ENCODE results near the gene ODF2. TPM values are rescaled to one million over a fixed set of nuclear protein-coding genes. Genes with fewer than 3 reads are reported as not detected.

ODF2 gene
- 19.8 and 20.8 TPM in 2 replicates for total RNA-seq

DNA sequence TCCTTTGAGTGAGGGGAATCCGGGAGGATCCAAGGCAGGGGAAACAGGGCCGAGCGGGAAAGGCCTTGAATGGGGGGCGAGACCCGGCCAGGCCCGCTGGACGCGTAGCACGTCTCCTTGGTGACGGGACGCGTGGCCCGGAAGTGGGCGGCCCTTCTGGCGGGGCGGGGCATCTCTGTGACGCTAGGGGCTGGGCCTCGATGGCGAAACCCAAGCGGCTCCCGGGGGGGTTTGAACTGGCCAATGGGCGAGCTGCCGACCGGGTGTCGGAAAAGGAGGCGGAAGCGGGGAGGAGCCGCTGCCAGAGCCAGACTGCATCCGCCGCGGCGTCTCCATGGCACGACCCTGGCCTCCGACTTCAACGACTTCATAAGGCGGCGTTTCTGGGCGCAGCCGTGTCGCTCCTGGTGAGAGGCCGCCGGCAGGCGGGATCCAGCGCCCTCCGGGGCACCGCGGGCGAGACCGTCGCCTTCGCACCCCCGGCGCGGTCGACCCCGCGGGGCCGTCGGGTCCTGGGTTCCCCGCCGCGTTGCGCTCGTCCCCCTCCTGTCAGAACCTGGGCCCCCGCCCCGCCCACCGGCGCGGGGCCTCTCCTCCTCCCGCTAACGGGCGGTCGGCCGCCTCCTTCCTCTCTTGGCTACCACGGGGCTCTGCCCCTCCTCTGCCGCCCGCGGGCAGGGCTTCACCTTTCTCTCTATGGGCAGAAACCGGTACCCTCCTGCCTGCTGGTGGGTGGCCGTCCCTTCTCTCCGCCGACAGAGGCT is at the start of gene ODF2:
Gene ODF2, plus strand, starts transcription at position 158 of the 764 bp plus-strand sequence. Its CDS starts 86 bp downstream, at position 244.

DNA sequence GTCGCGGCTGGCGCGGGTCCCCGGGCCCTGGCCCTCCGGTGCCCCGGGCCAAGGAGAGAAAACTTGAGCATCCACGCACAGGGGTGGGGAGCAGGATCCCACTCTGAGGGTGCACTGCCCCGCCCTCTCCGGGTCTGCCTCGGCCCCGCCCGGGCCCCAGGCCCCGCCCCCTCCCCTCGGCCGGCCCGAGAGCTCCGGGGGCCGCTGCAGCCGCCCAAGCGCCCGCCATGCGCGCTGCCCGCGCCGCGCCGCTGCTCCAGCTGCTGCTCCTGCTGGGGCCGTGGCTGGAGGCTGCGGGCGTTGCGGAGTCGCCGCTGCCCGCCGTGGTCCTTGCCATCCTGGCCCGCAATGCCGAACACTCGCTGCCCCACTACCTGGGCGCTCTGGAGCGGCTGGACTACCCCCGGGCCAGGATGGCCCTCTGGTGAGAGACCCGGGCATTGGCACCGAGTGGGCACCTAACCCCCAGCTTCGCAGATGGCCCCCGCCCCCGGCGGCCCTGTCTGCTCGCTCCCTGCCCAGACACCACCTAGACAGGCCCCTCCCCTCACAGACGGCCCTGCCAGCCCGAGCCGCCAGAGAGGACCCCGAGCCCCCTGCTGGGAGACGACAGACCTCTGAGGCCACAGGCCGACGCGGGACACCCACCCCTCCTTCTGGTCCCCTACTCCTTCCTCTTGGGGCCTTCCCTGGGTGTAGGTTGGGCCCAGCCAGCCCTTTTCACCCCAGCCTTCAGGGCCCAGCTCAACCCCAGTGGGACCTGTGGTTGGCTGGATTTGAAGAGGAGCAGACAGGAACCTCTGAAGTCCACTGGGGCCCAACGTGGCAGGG is 34.9 kb upstream of the ODF2 start, which contains the start of gene CERCAM:
Gene CERCAM, plus strand, starts transcription at position 207 of the 831 bp plus-strand sequence. Its CDS starts 21 bp downstream, at position 228.

DNA sequence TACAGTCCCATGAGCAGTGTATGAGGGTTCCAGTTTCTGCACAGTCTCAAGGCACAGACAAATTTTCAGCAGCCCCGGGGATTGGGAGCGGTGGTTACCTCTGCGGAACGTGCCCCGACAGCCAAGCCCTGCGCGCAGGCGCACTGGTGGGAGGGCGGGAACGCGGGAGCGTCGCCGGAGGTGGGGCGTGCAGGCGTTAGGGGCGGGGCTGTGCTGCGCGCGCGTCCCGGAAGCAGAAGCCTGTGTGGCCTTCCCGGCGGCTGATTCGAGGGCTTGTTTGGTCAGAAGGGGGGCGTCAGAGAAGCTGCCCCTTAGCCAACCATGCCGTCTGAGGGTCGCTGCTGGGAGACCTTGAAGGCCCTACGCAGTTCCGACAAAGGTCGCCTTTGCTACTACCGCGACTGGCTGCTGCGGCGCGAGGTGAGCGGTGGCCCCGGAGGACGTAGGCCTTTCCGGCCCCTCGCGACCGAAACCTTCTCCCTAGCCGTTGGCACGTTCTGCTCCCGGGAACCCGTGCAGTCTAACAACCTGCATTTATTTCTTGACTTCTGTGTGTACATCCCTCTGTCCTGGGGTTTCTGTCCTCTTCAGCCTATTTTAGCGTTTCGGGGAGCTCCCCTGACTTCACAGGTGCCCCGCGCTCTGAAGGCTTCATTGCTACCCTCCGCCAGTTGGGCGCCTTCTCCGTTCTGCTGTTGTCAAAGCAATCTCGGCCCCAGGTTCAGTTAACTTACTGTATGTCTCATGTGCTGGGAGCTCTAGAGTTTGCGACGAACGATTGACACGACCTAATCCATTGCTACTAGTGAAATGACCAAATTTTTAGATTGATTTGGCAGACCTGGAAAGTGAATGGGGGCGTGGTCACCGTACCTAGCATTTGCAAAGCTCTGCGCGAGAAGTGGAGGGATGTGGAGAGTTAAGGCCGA is 48.9 kb downstream of the ODF2 start, which contains the start of gene GLE1:
Gene GLE1, plus strand, starts transcription at position 235 of the 929 bp plus-strand sequence. Its CDS starts 87 bp downstream, at position 322.

Other genes starting within 250 kb of the ODF2 start
- 95.8 and 97.2 TPM in 2 replicates for gene GOLGA2, start 180.0 kb upstream of the ODF2 start, total RNA-seq
- 40.8 and 53.2 TPM in 2 replicates for gene SWI5, start 179.7 kb upstream of the ODF2 start, total RNA-seq
- 9.7 and 16.6 TPM in 2 replicates for gene TRUB2, start 133.6 kb upstream of the ODF2 start, total RNA-seq
- gene COQ4, start 133.2 kb upstream of the ODF2 start, total RNA-seq = 28.8 and 32.3 TPM in 2 replicates
- gene SLC27A4, start 115.5 kb upstream of the ODF2 start, total RNA-seq = 11.5 and 20.7 TPM in 2 replicates
- gene URM1, start 84.6 kb upstream of the ODF2 start, total RNA-seq = 27.2 and 33.0 TPM in 2 replicates
- gene CERCAM, start 35.1 kb upstream of the ODF2 start, total RNA-seq = 128 and 233 TPM in 2 replicates
- gene GLE1, start 48.7 kb downstream of the ODF2 start, total RNA-seq = 18.6 and 22.9 TPM in 2 replicates
- gene SPTAN1, start 96.6 kb downstream of the ODF2 start, total RNA-seq = 185 and 358 TPM in 2 replicates
- gene DYNC2I2, start 200.8 kb downstream of the ODF2 start, total RNA-seq = 27.4 and 33.6 TPM in 2 replicates
- 228 and 233 TPM in 2 replicates for gene SET, start 233.2 kb downstream of the ODF2 start, total RNA-seq
- gene PKN3, start 246.5 kb downstream of the ODF2 start, total RNA-seq = 1.0 and 1.8 TPM in 2 replicates